ENCODE measurements around the gene CNOT6.
A peak's percentile ranks its signal among the peaks of the same experiment; 100 is the strongest.
"Not testable (repeated sequence)": the region's sequence is repeated elsewhere in the genome, so short reads cannot be mapped to it uniquely, and the experiment has no call there.

The CNOT6 gene

GRCh38 chr5:180494060-180494509 lies at the start of gene CNOT6:
Gene CNOT6, plus strand, starts transcription at chr5:180494379. Its CDS starts 34,898 bp downstream, at chr5:180529277.
- DNase-seq, result peak; percentile 64

DNA sequence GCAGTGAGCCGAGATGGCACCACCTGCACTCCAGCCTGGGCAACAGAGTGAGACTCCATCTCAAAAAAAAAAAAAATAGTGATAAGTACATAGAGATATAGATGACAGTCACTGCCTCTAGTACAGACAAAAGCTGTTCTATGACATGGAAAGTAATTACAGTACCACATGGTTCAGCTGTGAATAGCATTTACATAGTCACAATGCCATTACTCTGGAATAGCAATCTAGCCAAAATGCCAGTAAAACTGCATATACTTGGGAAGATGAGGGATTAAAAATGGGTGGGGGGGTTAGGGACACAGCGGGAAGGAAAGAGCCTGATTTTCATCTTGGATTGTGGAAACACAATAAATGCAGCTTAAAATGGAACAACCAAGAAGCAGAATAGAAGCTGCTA lies 39.4 kb upstream of the CNOT6 start:
- DNase-seq, result no peak

- no peak for DNase-seq
Measured at GRCh38 chr5:180455872-180456271, 38.3 kb upstream of the CNOT6 start.

DNA sequence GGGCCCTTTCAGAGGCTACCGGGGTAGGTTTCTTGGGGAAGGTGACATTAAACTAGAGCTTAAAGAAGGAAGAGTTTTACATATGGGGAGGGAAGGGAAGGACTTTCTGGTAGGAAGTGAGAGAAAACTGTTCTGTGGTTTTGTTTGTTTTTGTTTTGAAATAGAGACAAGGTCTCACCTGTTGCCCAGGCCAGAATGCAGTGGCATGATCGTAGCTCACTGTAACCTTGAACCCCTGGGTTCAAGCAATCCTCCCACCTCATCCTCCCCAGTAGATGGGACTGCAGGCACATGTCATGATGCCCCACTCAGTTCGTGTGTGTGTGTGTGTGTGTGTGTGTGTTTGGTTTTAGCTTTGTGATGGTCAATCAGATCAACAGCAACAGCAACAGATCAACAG lies 37.4 kb upstream of the CNOT6 start:
- DNase-seq, result no peak

DNA sequence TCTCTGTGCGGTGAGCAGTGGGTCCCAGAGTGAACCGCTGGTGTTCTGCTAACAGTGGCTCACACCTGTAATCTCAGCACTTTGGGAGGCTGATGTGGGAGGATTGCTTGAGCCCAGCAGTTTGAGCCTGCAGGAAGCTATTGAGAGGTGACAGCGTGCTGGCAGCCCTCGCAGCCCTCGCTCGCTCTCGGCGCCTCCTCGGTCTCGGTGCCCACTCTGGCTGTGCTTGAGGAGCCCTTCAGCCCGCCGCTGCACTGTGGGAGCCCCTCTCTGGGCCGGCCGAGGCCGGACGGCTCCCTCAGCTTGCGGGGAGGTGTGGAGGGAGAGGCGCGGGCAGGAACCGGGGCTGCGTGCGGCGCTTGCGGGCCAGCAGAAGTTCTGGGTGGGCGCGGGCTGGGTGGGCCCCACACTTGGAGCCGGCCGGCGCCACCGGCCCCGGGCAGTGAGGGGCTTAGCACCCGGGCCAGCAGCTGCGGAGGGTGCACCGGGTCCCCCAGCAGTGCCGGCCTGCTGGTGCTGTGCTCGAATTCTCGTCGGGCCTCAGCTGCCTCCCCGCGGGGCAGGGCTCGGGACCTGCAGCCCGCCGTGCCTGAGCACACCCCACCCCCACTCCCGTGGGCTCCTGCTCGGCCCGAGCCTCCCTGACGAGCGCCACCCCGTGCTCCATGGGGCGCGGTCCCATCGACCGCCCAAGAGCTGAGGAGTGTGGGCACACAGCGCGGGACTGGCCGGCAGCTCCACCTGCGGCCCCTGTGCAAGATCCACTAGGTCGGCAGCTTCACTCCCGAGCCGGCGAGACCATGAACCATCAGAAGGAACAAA lies 35.1 kb upstream of the CNOT6 start:
- DNase-seq, result not testable (repeated sequence)

GRCh38 chr5:180459674-180460142 lies 34.5 kb upstream of the CNOT6 start:
- DNase-seq, result not testable (repeated sequence)

- no peak for DNase-seq
Measured at GRCh38 chr5:180460834-180461233, 33.3 kb upstream of the CNOT6 start.

DNA sequence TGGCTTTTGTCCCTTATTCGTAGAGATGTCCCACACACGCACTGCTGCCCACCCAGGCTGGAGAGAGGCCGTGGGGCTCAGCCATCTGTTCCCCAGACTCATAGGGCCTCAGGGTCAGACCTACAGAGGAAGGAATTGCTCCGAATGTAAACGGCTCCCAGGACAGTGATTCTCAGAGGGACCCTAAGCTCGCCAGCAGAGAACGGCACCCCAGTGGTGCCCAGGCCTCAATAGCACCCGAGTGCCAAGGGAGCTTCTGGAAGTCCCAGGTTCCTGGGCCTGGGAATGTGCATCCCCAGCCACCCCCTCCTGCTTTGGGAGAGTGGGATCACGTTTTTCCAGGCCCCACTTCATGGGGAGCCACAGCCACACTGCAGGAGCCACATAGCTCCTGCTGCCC lies 32.9 kb upstream of the CNOT6 start:
- no peak for DNase-seq

- no peak for DNase-seq
Measured at GRCh38 chr5:180463216-180463900, 30.8 kb upstream of the CNOT6 start.

DNA sequence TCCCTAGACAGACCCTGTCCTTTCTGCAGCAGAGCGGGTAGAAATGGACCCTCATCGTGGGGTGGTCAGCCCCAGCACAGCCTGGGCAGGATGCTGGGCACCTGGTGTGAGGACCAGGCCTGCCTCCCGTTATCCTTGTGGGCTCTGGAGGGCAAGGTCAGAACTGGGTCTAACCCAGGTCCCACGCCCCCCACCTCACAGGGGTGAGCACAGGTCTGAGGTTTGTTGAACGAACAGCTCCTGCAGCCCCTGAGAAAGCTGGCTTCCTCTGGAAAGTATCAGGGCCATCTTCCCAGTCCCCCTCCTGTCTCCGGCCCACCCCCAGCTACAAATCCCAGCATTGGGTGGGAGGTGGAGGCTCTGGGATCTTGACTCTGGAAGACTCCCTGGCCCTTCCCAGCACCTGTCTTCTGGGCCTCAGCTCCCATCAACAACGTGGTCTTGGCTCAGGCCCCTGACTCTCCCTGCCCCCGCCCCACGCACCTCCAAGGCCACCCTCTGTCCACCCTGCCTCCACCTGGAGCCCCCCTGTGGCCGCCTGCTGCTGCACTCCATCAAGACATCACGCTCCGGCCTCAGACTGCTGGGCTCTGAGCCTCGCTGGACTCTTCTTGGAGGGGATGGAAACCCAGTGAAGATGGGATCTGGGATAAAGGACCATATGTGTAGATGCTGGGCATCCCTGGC lies 30.1 kb upstream of the CNOT6 start:
- DNase-seq, result no peak

GRCh38 chr5:180464603-180464970 lies 29.6 kb upstream of the CNOT6 start:
- DNase-seq, result no peak

DNA sequence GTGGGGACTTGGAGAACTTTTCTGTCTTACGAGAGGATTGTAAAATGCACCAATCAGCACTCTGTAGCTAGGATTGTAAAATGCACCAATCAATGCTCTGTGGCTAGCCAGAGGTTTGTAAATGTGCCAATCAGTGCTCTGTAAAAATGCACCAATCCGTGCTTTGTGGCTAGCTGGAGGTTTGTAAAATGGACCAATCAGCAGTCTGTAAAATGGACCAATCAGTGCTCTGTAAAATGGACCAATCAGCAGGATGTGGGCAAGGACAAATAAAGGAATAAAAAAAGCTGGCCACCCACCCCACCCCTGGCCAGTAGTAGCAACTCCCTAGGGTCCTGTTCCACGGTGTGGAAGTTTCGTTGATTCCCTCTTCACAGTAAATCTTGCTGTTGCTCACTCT lies 29.1 kb upstream of the CNOT6 start:
- not testable (repeated sequence) for DNase-seq

DNA sequence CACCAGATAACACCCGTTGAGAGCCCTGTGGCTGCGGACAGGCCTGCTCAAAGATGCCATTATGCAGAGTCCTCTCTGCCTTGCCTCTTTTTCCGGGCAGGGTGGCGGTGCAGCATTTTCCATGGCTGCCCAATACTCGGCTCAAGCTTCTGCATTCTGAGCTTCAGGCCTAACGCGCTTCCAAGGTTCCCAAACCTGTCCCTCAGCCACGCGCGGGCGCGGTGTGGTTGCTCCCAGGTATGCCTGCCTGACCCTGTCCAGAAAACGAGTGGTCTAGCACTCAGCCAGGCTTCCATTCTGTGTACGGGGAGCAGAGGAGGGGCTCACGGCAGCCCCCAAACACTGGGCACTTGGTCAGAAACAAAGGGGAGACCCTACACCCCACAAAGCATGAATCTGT lies 27.9 kb upstream of the CNOT6 start:
- DNase-seq, result no peak

DNA sequence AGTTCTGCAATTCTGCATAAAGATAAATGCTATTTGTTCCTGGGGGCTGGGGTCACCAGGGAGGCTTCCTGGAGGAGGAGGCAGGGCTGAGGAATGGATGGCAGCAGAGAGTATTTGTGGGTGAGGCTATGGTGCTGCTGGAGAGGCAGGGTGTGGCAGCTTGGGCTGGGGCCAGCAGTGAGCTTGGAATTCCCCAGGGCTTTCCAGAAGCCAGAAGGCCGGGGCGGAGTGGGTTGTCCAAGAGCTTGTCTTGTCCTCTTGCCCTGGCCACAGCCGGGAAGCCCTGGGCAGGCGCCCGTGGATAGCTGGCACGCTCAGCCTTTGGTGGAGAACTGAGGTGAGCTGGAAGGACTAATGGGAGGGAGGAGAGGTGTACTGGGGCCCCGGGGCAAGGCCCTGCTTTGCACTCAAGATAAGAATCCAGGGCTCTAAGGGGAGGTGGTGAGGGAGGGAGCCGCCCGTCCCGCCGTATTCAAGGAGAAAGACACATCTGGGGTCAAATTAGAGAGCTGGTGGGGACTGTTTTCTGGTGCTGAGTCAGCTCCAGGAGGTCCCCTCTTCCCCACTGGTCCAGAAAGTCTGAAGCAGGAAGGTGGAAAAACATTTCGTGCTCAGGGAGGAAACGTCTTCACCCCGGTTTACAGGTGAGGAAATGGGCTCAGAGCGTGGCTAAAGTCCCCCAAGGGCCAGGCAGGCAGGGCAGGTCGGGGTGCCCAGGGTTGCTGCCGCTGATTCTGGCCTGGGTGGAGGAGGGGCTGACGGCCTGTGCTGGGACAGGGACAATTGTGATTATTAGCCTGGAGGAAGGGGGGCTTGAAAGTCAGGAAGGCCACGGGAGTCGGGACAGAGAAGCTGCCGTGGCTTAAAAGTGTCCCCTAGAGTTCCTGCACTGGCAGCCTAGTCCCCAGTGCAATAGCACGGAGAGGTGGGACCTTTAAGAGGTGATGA lies 26.9 kb upstream of the CNOT6 start:
- DNase-seq, result no peak

DNA sequence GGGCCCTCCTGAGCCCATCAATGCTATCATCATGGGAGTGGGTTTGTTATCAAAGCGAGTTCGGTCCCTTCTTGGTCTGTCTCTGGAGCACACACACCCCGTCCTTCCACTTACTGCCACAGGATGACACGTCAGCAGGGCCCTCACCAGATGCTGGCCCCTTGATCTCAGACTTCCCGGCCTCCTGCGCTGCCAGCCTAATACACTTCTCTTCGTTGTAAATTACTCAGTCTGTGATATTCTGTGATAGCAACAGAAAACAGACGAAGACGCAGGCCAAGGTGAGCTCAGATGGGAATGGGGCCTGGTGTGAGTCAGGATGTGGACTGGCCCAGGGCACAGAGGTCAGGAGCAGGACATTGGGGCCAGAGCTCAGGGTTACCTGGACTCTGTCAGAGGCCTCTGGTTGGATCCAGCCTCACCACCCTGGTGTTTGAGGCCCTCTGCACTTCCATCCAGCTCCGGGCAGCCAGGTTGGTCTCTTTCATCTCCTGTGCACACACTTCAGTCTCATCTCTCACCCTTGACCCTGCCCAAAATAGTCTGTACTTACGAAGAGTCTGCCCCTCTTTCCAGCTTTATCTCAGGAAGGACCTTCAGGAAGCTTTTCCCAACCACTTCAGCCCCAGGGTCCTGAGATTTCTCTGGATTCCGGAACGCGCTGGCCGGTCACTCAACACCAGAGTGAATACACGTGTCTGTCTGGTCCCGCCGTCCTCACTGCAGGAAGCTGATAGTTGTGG lies 26.0 kb upstream of the CNOT6 start:
- no peak for DNase-seq

DNA sequence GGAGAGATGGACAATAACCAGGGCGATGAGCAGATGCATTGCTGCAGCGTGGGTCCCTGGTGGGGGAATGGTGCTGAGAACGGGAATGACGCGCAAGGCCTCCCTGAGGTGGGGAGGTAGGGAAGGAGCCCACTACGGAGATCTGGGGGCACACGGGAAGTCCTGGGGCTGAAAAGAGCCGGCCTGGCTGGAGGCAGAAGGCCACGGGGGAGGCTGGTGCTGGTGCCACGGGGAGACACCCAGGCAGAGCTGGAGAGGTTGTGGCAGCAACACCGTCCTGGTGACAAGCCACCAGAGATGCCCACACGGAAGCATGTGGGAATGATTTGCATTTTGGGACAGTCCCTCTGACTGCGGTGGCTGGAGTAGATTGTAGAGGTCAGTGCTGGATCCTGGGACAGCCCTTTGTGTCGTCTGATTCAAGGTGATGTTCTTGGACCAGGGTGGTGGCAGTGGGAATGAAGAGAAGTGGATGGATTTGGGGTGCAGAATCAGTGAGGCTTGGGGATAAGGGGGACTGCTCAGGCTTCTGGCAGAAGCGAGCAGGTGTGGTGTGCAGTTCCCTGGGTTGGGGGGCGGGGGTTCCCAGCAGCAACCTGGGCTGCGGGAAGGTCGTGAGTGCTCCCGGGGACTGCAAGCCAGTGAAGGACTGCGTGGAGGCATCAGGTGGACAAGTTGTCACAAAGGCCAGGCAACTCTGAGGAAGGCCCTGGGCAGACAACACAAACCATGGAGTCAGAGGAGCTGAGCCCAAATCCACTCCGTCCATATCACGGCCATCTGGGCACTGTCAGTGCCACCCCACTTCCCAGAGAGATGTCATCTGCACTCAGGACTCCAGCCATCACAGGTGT lies 25.2 kb upstream of the CNOT6 start:
- DNase-seq, result no peak

DNA sequence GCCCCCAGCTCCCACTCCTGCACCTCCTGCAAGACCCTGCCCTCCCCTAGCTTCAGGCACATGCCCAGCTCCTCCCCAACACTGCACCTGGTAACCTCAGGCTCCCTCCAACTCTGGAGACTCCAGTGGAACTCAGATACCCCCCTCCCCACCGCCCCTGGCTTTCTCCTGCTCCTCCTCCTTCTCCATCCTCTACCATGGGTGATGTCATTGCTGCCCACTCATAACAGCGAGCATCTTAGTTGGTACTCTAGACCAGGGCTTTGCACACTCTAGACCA lies 24.7 kb upstream of the CNOT6 start:
- DNase-seq, result no peak

- no peak for DNase-seq
Measured at GRCh38 chr5:180469866-180470265, 24.3 kb upstream of the CNOT6 start.

DNA sequence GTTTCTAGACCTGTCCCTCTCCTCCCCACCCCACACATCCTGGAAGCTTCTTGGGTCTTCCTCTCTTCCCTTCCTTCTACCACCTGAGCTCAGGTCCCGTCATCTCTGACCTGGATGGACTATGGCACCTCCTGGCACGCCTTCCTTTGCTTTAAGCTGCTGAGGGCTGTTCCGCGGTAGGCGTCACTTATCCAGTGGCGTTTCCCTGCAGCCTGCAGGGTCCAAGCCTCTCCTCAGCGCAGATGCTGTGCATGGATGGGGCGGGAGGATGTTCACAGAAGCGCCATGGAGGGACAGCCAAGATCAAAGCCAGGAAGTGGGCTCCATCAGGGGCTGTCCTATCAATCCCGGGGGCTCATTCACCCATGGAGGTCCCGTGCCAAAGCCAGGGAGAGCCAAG lies 23.8 kb upstream of the CNOT6 start:
- no peak for DNase-seq

DNA sequence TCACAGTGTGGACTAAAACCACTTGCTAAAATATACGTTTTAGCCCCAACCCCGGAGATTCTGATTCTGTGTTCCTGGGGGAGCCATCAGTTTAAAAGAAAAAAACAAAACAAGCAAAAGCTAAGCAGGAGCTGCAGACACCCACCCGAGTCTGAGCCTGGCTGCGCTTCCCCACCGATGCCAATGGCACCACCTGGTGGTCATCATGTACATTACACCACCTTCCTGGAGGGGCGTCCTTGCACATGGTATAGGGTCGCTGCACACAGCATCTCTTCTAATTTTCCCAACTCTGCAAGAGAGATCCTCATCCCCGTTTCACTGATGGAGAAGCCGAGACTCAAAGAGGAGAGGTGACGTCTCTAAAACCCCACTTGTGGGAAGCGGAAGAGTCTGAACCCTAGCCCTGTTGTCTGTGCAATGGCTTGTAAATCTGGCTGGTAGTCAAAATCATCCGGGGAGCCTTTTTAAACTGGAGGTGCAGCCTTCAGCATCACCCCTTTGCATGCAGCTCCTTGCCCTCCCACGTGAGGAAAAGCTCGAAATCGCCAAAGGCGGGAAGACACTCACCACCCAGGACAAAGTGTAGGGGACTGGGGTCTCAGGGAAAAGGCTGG lies 23.1 kb upstream of the CNOT6 start:
- DNase-seq, result no peak

- DNase-seq, result no peak
Measured at GRCh38 chr5:180471866-180472265, 22.3 kb upstream of the CNOT6 start.

Data from GF-D8 (cell line).